ENCODE results near the gene RABGGTB. TPM values are rescaled to one million over a fixed set of nuclear protein-coding genes. Genes with fewer than 3 reads are reported as not detected.

The RABGGTB gene
- total RNA-seq, 3 donors from 2014 or later, result 64.8 to 81.1 (median 80.3) TPM

GRCh38 chr1:75792091-75792490 lies 6.0 kb downstream of the RABGGTB start:
- H3K9me3 ChIP-seq, result no peaks in the 10 kb centered on the region
- peaks cover 12% of the 10 kb centered on the region for H3K36me3 ChIP-seq
- intact Hi-C loops (cut with DNase I; ENCODE audit: low total_unique reads), result no loop called here
- no peak overlapping the region for H3K27ac ChIP-seq
- H3K27me3 ChIP-seq, result no peaks in the 10 kb centered on the region
- H3K4me3 ChIP-seq, result no peak overlapping the region
- no peak for DNase-seq (ENCODE audit: low spot score in 2 of 2)
- no peak for TF ChIP-seq POLR2A (IDR thresholded peaks at IDR 0.05)
- TF ChIP-seq, protein P1, sequence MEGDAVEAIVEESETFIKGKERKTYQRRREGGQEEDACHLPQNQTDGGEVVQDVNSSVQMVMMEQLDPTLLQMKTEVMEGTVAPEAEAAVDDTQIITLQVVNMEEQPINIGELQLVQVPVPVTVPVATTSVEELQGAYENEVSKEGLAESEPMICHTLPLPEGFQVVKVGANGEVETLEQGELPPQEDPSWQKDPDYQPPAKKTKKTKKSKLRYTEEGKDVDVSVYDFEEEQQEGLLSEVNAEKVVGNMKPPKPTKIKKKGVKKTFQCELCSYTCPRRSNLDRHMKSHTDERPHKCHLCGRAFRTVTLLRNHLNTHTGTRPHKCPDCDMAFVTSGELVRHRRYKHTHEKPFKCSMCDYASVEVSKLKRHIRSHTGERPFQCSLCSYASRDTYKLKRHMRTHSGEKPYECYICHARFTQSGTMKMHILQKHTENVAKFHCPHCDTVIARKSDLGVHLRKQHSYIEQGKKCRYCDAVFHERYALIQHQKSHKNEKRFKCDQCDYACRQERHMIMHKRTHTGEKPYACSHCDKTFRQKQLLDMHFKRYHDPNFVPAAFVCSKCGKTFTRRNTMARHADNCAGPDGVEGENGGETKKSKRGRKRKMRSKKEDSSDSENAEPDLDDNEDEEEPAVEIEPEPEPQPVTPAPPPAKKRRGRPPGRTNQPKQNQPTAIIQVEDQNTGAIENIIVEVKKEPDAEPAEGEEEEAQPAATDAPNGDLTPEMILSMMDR (IDR thresholded peaks at IDR 0.05), result no peak
- no peak for TF ChIP-seq POLR2AphosphoS5 (IDR thresholded peaks at IDR 0.05)
- peaks cover 0 to 11% of the 10 kb centered on the region in 2 donors for H3K4me1 ChIP-seq

DNA sequence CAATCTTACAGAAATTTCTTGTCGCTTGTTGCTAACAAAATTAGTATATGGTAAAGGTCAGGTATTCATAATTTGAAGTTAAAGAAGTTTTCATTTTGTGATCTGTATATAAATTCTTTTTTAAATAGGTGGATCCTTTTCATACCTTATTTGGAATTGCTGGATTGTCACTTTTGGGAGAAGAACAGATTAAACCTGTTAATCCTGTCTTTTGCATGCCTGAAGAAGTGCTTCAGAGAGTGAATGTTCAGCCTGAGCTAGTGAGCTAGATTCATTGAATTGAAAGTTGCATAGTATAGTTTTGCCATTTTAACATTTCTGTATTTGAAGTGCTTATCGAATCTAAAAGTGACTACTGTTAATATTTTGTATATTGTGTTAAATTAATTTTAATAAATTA lies 8.3 kb downstream of the RABGGTB start:
- Histone ChIP-seq H3K4me3 (no peak overlapping the region), H3K36me3 (peaks cover 12% of the 10 kb centered on the region), H3K27ac (no peak overlapping the region), H3K9me3 (no peaks in the 10 kb centered on the region), H3K27me3 (no peaks in the 10 kb centered on the region), H3K4me1 (peaks cover 0 to 4% of the 10 kb centered on the region in 2 donors)
- DNase-seq (ENCODE audit: low spot score in 2 of 2), result no peak
- TF ChIP-seq, protein P1 (IDR thresholded peaks at IDR 0.05), result no peak
- TF ChIP-seq POLR2A (IDR thresholded peaks at IDR 0.05) (no peak), POLR2AphosphoS5 (IDR thresholded peaks at IDR 0.05) (no peak)
- intact Hi-C loops (cut with DNase I; ENCODE audit: low total_unique reads), result no loop called here

DNA sequence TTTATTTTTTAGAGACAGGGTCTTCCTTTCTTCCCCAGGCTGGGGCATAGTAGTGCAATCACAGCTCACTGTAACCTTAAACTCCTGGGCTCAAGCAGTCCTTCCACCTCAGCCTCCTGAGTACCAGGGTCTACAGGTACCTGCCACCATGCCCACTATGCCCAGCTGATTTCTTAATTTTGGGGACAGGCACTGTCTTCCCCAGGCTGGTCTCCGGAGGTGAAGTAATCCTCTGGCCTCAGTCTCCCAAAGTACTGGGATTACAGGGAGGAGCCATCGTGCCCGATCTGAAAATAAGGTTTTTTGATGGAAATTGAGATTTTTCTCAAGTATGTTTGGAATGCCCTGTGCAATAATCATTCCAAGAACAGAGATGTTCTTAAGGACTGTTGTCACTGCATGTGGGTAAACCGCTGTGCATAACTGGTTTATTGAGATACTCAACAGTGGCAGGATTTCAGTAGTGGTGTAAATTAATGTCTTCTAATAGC lies 9.7 kb downstream of the RABGGTB start:
- Histone ChIP-seq H3K27me3 (no peaks in the 10 kb centered on the region), H3K9me3 (no peaks in the 10 kb centered on the region), H3K4me1 (peaks cover 0 to 2% of the 10 kb centered on the region in 2 donors), H3K36me3 (peaks cover 12% of the 10 kb centered on the region), H3K27ac (no peak overlapping the region), H3K4me3 (no peak overlapping the region)
- TF ChIP-seq POLR2A (IDR thresholded peaks at IDR 0.05) (no peak), POLR2AphosphoS5 (IDR thresholded peaks at IDR 0.05) (no peak)
- TF ChIP-seq, protein P1 (IDR thresholded peaks at IDR 0.05), result no peak
- intact Hi-C loops (cut with DNase I; ENCODE audit: low total_unique reads), result no loop called here
- DNase-seq (ENCODE audit: low spot score in 2 of 2), result no peak

GRCh38 chr1:75796376-75797272 lies 10.6 kb downstream of the RABGGTB start, which contains the start of gene MSH4:
TSS of gene MSH4 (plus strand) at chr1:75796882. CDS start at chr1:75796986, 104 bp downstream.
- Histone ChIP-seq H3K36me3 (peaks cover 12% of the 10 kb centered on the region), H3K9me3 (no peaks in the 10 kb centered on the region), H3K4me3 (no peak within 1 kb of the TSS), H3K4me1 (no peaks in the 10 kb centered on the region), H3K27me3 (no peaks in the 10 kb centered on the region), H3K27ac (no peak within 1 kb of the TSS)
- DNase-seq (ENCODE audit: low spot score in 2 of 2), result no peak
- intact Hi-C loops (cut with DNase I; ENCODE audit: low total_unique reads), result no loop called here
- TF ChIP-seq POLR2A (IDR thresholded peaks at IDR 0.05) (no peak), POLR2AphosphoS5 (IDR thresholded peaks at IDR 0.05) (no peak)
- TF ChIP-seq, protein P1 (IDR thresholded peaks at IDR 0.05), result no peak

- DNase-seq (ENCODE audit: low spot score in 2 of 2), result no peak
- TF ChIP-seq POLR2AphosphoS5 (IDR thresholded peaks at IDR 0.05) (no peak), POLR2A (IDR thresholded peaks at IDR 0.05) (no peak)
- TF ChIP-seq, protein P1 (IDR thresholded peaks at IDR 0.05), result no peak
- Histone ChIP-seq H3K4me1 (no peaks in the 10 kb centered on the region), H3K9me3 (no peaks in the 10 kb centered on the region), H3K27me3 (no peaks in the 10 kb centered on the region), H3K27ac (no peak overlapping the region), H3K36me3 (peaks cover 12% of the 10 kb centered on the region), H3K4me3 (no peak overlapping the region)
- intact Hi-C loops (cut with DNase I; ENCODE audit: low total_unique reads), result no loop called here
Observed at GRCh38 chr1:75797273-75797588, 11.2 kb downstream of the RABGGTB start.
